H1 (cell line): ENCODE results near the gene ATCAY. TPM values are rescaled to one million over a fixed set of nuclear protein-coding genes. Genes with fewer than 3 reads are reported as not detected.

Experiments
- CEBPB ChIP-seq: IDR thresholded peaks from 2 replicates; pipeline ENCODE4 v1.6.1; 2012; ENCODE audit warnings: low read depth, low read length
- KDM5A ChIP-seq: fragments of 200-600 bp; IDR thresholded peaks from 2 replicates; pipeline ENCODE4 v1.7.1; 2012; ENCODE audit warnings: mild to moderate bottlenecking, low read length, inconsistent platforms, mixed read lengths
- YY1 ChIP-seq: IDR thresholded peaks from 2 replicates; pipeline ENCODE4 v1.6.1; 2011; ENCODE audit warnings: low read depth, mild to moderate bottlenecking, low read length
- polyA plus RNA-seq, 7 experiments: library from polyadenylated mRNA; depleted of rRNA in 3 of 7; stranded (reverse) in 5 of 7; unstranded in 2 of 7; fragments of >200 nt in 5 of 7; fragments of 200-250 nt in 2 of 7; gene quantifications; 1 replicate in 5 of 7; 2 replicates in 1 of 7; 4 replicates in 1 of 7; pipeline versions ENCODE4 v1.2.1 to v1.2.3, GENCODE V29; 2011 to 2013; ENCODE audit warnings: missing spikeins in 2 of 7, mixed read lengths in 2 of 7
- total RNA-seq: library from RNA; stranded (reverse); fragmentation: NEBNext Ultra II Directional; extraction: Animal tissue kit (Norgen Biotek cat#: 25700); gene quantifications from 2 replicates; pipeline ENCODE4 v1.2.1, GENCODE V29; 2021

The ATCAY gene
- total and polyA plus RNA-seq, 2 of the 8 experiments (the other 6 are each of a cell fraction or from before 2014, with no cell fraction given) = 24.4 to 33.8 TPM

DNA sequence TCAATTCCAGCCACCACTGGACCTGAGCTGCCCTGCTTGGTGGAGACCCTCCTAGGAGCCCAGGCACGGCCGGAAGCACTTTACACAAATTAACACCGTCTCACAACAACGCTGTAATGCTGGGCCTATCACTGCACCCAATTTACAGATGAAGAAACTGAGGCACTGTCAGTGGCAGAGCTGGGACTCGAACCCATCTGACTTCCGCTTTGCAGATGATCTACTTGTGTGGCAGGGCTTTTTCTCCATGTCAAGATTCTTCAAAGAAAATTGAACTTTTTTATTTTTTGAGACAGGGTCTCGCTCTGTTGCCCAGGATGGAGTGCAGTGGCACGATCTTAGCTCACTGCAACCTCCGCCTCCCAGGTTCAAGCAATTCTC, 45.4 kb upstream of the ATCAY start (continued):
- TF ChIP-seq KDM5A (no peak), YY1 (no peak), CEBPB (no peak)
